Measurements from ENCODE around the gene SHISA7. TPM values are rescaled to one million over a fixed set of nuclear protein-coding genes. Genes with fewer than 3 reads are reported as not detected.

SHISA7 gene
- not detected in 2 replicates for total RNA-seq

GRCh38 chr19:55443045-55443823 is at the start of gene SHISA7:
Gene SHISA7 (minus strand): TSS chr19:55443300. CDS start chr19:55442863, 437 bp downstream.

GRCh38 chr19:55487924-55488687 is 45.0 kb upstream of the SHISA7 start, which contains the start of gene SSC5D:
Gene SSC5D (plus strand): TSS chr19:55488436. CDS start chr19:55488590, 154 bp downstream.

GRCh38 chr19:55484593-55485438 is 41.7 kb upstream of the SHISA7 start, which contains the start of gene NAT14:
Gene NAT14 (plus strand): TSS chr19:55485188. CDS start chr19:55485709, 521 bp downstream.

GRCh38 chr19:55476100-55476775 is 33.1 kb upstream of the SHISA7 start, which contains the start of gene ZNF628:
Gene ZNF628 (plus strand): TSS chr19:55476617. CDS start chr19:55479911, 3,294 bp downstream.

GRCh38 chr19:55464662-55465054 is 21.6 kb upstream of the SHISA7 start, which contains the start of gene C19orf85:
Gene C19orf85 (minus strand): TSS chr19:55464751. CDS start chr19:55464554, 197 bp downstream.

GRCh38 chr19:55461259-55461973 is 18.3 kb upstream of the SHISA7 start, which contains the start of gene ISOC2:
Gene ISOC2 (minus strand): TSS chr19:55461642. CDS start chr19:55456486, 5,156 bp downstream.

GRCh38 chr19:55407550-55407799 is 35.6 kb downstream of the SHISA7 start, which contains the start of gene UBE2S:
Gene UBE2S (minus strand): TSS chr19:55407788. CDS start chr19:55407589, 199 bp downstream.

GRCh38 chr19:55385724-55386492 is 57.2 kb downstream of the SHISA7 start, which contains the start of gene RPL28:
Gene RPL28 (plus strand): TSS chr19:55385932. CDS start chr19:55386358, 426 bp downstream.

GRCh38 chr19:55384131-55384919 is 58.8 kb downstream of the SHISA7 start, which contains the start of gene TMEM238:
Gene TMEM238 (minus strand): TSS chr19:55384292. CDS start chr19:55384259, 33 bp downstream.

Other genes with a start within 250 kb of the SHISA7 start
- 4.2 and 5.3 TPM in 2 replicates for gene PTPRH, start 233.8 kb downstream of the SHISA7 start, total RNA-seq
- gene TMEM86B, start 214.5 kb downstream of the SHISA7 start, total RNA-seq = 0.18 and 2.3 TPM in 2 replicates
- gene PPP6R1, start 184.3 kb downstream of the SHISA7 start, total RNA-seq = 29.1 and 42.4 TPM in 2 replicates
- gene HSPBP1, start 163.2 kb downstream of the SHISA7 start, total RNA-seq = 21.9 and 33.4 TPM in 2 replicates
- 6.1 and 10.2 TPM in 2 replicates for gene BRSK1, start 159.3 kb downstream of the SHISA7 start, total RNA-seq
- gene TMEM150B, start 118.0 kb downstream of the SHISA7 start, total RNA-seq = not detected in 2 replicates
- gene KMT5C, start 103.4 kb downstream of the SHISA7 start, total RNA-seq = 2.2 and 12.2 TPM in 2 replicates
- not detected in 2 replicates for gene COX6B2, start 88.6 kb downstream of the SHISA7 start, total RNA-seq
- not detected in 2 replicates for gene GARIN5B, start 80.0 kb downstream of the SHISA7 start, total RNA-seq
- 1.6 and 2.9 TPM in 2 replicates for gene IL11, start 72.8 kb downstream of the SHISA7 start, total RNA-seq
- not detected in 2 replicates for gene TMEM190, start 66.5 kb downstream of the SHISA7 start, total RNA-seq
- not detected in 2 replicates for gene TMEM238, start 59.0 kb downstream of the SHISA7 start, total RNA-seq
- gene RPL28, start 57.4 kb downstream of the SHISA7 start, total RNA-seq = 461 and 521 TPM in 2 replicates
- gene UBE2S, start 35.5 kb downstream of the SHISA7 start, total RNA-seq = 40.5 and 48.0 TPM in 2 replicates
- 94.4 and 116 TPM in 2 replicates for gene ISOC2, start 18.3 kb upstream of the SHISA7 start, total RNA-seq
- gene C19orf85, start 21.5 kb upstream of the SHISA7 start, total RNA-seq = not detected in 2 replicates
- gene ZNF628, start 33.3 kb upstream of the SHISA7 start, total RNA-seq = 2.4 and 12.8 TPM in 2 replicates
- gene NAT14, start 41.9 kb upstream of the SHISA7 start, total RNA-seq = 10.7 and 13.0 TPM in 2 replicates
- 7.0 and 7.9 TPM in 2 replicates for gene SSC5D, start 45.1 kb upstream of the SHISA7 start, total RNA-seq
- gene SBK2, start 93.8 kb upstream of the SHISA7 start, total RNA-seq = not detected in 2 replicates
- not detected in 2 replicates for gene SBK3, start 102.2 kb upstream of the SHISA7 start, total RNA-seq
- gene ZNF579, start 137.5 kb upstream of the SHISA7 start, total RNA-seq = 4.5 and 6.5 TPM in 2 replicates
- gene FIZ1, start 156.2 kb upstream of the SHISA7 start, total RNA-seq = 2.6 and 7.6 TPM in 2 replicates
- gene ZNF524, start 157.0 kb upstream of the SHISA7 start, total RNA-seq = 5.4 and 8.1 TPM in 2 replicates
- gene ZNF865, start 162.3 kb upstream of the SHISA7 start, total RNA-seq = 2.9 and 5.8 TPM in 2 replicates
- 2.9 and 6.1 TPM in 2 replicates for gene ZNF784, start 181.3 kb upstream of the SHISA7 start, total RNA-seq
- 10.0 and 22.4 TPM in 2 replicates for gene ZNF580, start 197.7 kb upstream of the SHISA7 start, total RNA-seq
- 20.0 and 43.3 TPM in 2 replicates for gene ZNF581, start 200.3 kb upstream of the SHISA7 start, total RNA-seq
- 8.5 and 20.3 TPM in 2 replicates for gene CCDC106, start 204.9 kb upstream of the SHISA7 start, total RNA-seq
- 88.6 and 122 TPM in 2 replicates for gene U2AF2, start 211.7 kb upstream of the SHISA7 start, total RNA-seq
- 128 and 139 TPM in 2 replicates for gene EPN1, start 231.9 kb upstream of the SHISA7 start, total RNA-seq

Data from cardiac atrium fibroblast (primary cell).